Common myeloid progenitor, CD34-positive (primary cell): ENCODE results near the gene DARS1.

Source experiments
- CTCF ChIA-PET: fragments of 350-600 bp; sonication (Branson Sonifier 250); formaldehyde crosslinking; loops from one replicate; lab custom pipeline; 2021; ENCODE audit warnings: antibody characterized with exemption; lab: Charles Lee
- POLR2A ChIA-PET: fragments of 350-600 bp; sonication (Branson Sonifier 250); formaldehyde crosslinking; loops from one replicate; lab custom pipeline; 2021; ENCODE audit warnings: antibody characterized with exemption; lab: Charles Lee
- DNase-seq, 3 donors: peaks; one replicate each; pipeline versions ENCODE4 v3.0.0 to v3.0.0-alpha.2; 2013
- H3K27ac ChIP-seq, 2 experiments: 1 replicate in 1 of 2; 2 replicates in 1 of 2; pipeline ENCODE4 v1.7.0; 2013; ENCODE audit warnings: inconsistent platforms in 2 of 2, low read length in 2 of 2, mild to moderate bottlenecking in 2 of 2, low read depth in 1 of 2, moderate library complexity in 1 of 2; ENCODE audit not compliant: severe bottlenecking in 2 of 2, insufficient read depth in 1 of 2, poor library complexity in 1 of 2
- H3K27me3 ChIP-seq, 5 experiments: replicated peaks in 2 of 5; 1 replicate in 3 of 5; 2 replicates in 2 of 5; pipeline versions ENCODE4 v1.6.1 to v1.7.0; 2013; ENCODE audit warnings: low read length in 4 of 5, mild to moderate bottlenecking in 2 of 5, moderate library complexity in 2 of 5, inconsistent platforms in 1 of 5; ENCODE audit not compliant: insufficient read depth in 5 of 5, control insufficient read depth in 4 of 5
- H3K36me3 ChIP-seq, 4 experiments: 1 replicate in 2 of 4; 2 replicates in 2 of 4; pipeline versions ENCODE4 v1.6.1 to v1.7.0; 2013; ENCODE audit warnings: low read length in 3 of 4, control low read depth in 1 of 4, mild to moderate bottlenecking in 1 of 4; ENCODE audit not compliant: control insufficient read depth in 4 of 4, insufficient read depth in 4 of 4
- H3K4me1 ChIP-seq, 4 experiments: 1 replicate in 3 of 4; 2 replicates in 1 of 4; pipeline versions ENCODE4 v1.6.1 to v1.7.1; 2013; ENCODE audit warnings: low read length in 3 of 4, mild to moderate bottlenecking in 3 of 4, control low read depth in 1 of 4, inconsistent platforms in 1 of 4, moderate library complexity in 1 of 4; ENCODE audit not compliant: control insufficient read depth in 4 of 4, insufficient read depth in 4 of 4; ENCODE audit errors: control extremely low read depth in 1 of 4
- H3K4me3 ChIP-seq, 7 experiments: 1 replicate in 4 of 7; 2 replicates in 3 of 7; pipeline versions ENCODE4 v1.5.1 to v1.7.0; 2013; ENCODE audit warnings: mild to moderate bottlenecking in 7 of 7, low read length in 6 of 7, moderate library complexity in 6 of 7, inconsistent platforms in 2 of 7, low read depth in 2 of 7, control low read depth in 1 of 7; ENCODE audit not compliant: insufficient read depth in 4 of 7, control insufficient read depth in 1 of 7; ENCODE audit errors: extremely low read depth in 1 of 7
- H3K9me3 ChIP-seq, 5 experiments: 1 replicate in 4 of 5; 2 replicates in 1 of 5; pipeline versions ENCODE4 v1.6.1 to v1.7.1; 2013; ENCODE audit warnings: low read length in 4 of 5, mild to moderate bottlenecking in 2 of 5, inconsistent platforms in 1 of 5, low read depth in 1 of 5, moderate library complexity in 1 of 5; ENCODE audit not compliant: control insufficient read depth in 4 of 5, insufficient read depth in 2 of 5; ENCODE audit errors: control extremely low read depth in 1 of 5
- WGBS: methylation state at CpG from one replicate; pipeline ENCODE4 v1.1.5; 2013; ENCODE audit not compliant: insufficient coverage; 5-methylcytosine and 5-hydroxymethylcytosine counted together

Gene DARS1

GRCh38 chr2:136023416-136023815 lies 38.0 kb upstream of the DARS1 start:
- ChIA-PET POLR2A (no interaction called here), CTCF (interaction anchor here (1.9 to 3.5 kb wide), 2 partner anchors 15 to 25 kb away, joined by 5 to 16 read pairs; no protein-coding TSS in a partner anchor)
- H3K27ac ChIP-seq: no peak overlapping the region
- H3K27me3 ChIP-seq: peaks cover 0 to 3% (median 0%) of the 10 kb centered on the region in 5 experiments
- H3K4me3 ChIP-seq: no peak overlapping the region
- peaks cover 12 to 37% (median 26%) of the 10 kb centered on the region in 4 experiments for H3K4me1 ChIP-seq
- H3K36me3 ChIP-seq: no peaks in the 10 kb centered on the region
- no peaks in the 10 kb centered on the region for H3K9me3 ChIP-seq
- WGBS: 83% methylated on average over 2 of the region's 2 CpGs
- no peak for DNase-seq

GRCh38 chr2:136022396-136023146 lies 37.1 kb upstream of the DARS1 start:
- Histone ChIP-seq H3K36me3 (no peaks in the 10 kb centered on the region), H3K4me1 (peaks cover 12 to 38% (median 27%) of the 10 kb centered on the region in 4 experiments), H3K27ac (no peak overlapping the region), H3K9me3 (no peaks in the 10 kb centered on the region), H3K27me3 (peaks cover 0 to 3% (median 0%) of the 10 kb centered on the region in 5 experiments), H3K4me3 (no peak overlapping the region)
- POLR2A ChIA-PET: no interaction called here
- CTCF ChIA-PET: interaction anchor here (0.6 to 3.5 kb wide), 4 partner anchors 9 to 24 kb away, joined by 4 to 16 read pairs (median 5); no protein-coding TSS in a partner anchor
- peak in 2 of 3 donors; percentile 72 to 73 for DNase-seq
- 86% methylated on average over 1 of the region's 3 CpGs for WGBS

GRCh38 chr2:136021976-136022375 lies 36.5 kb upstream of the DARS1 start:
- CTCF ChIA-PET: interaction anchor here (1.4 to 3.5 kb wide), 4 partner anchors 10 to 23 kb away, joined by 5 to 16 read pairs (median 6); no protein-coding TSS in a partner anchor

GRCh38 chr2:136021406-136021805 lies 36.0 kb upstream of the DARS1 start:
- no CpG with 5 or more reads among the region's 2 CpGs for WGBS
- Histone ChIP-seq H3K9me3 (no peaks in the 10 kb centered on the region), H3K36me3 (no peaks in the 10 kb centered on the region), H3K4me3 (no peak overlapping the region), H3K4me1 (peaks cover 12 to 38% (median 27%) of the 10 kb centered on the region in 4 experiments), H3K27me3 (peaks cover 0 to 3% (median 0%) of the 10 kb centered on the region in 5 experiments), H3K27ac (no peak overlapping the region)
- DNase-seq: no peak
- POLR2A ChIA-PET: no interaction called here
- CTCF ChIA-PET: interaction anchor here (1.4 to 3.5 kb wide), 3 partner anchors 10 to 23 kb away, joined by 5 to 16 read pairs (median 6); no protein-coding TSS in a partner anchor

More at GRCh38 chr2:136021976-136022375, 36.5 kb upstream of the DARS1 start:
- POLR2A ChIA-PET: no interaction called here
- H3K27ac ChIP-seq: no peak overlapping the region
- no peaks in the 10 kb centered on the region for H3K36me3 ChIP-seq
- 100% methylated on average over 2 of the region's 4 CpGs for WGBS
- no peak overlapping the region for H3K4me3 ChIP-seq
- no peaks in the 10 kb centered on the region for H3K9me3 ChIP-seq
- H3K4me1 ChIP-seq: peaks cover 12 to 38% (median 27%) of the 10 kb centered on the region in 4 experiments
- DNase-seq: no peak
- H3K27me3 ChIP-seq: peaks cover 0 to 3% (median 0%) of the 10 kb centered on the region in 5 experiments

GRCh38 chr2:136020831-136021230 lies 35.4 kb upstream of the DARS1 start:
- ChIA-PET CTCF (interaction anchor here (1.4 to 3.5 kb wide), 2 partner anchors 10 to 12 kb away, joined by 6 to 16 read pairs; no protein-coding TSS in a partner anchor), POLR2A (no interaction called here)
- Histone ChIP-seq H3K36me3 (no peaks in the 10 kb centered on the region), H3K27ac (no peak overlapping the region), H3K9me3 (no peaks in the 10 kb centered on the region), H3K27me3 (peaks cover 0 to under 1% (median 0%) of the 10 kb centered on the region in 5 experiments), H3K4me1 (peaks cover 12 to 38% (median 26%) of the 10 kb centered on the region in 4 experiments), H3K4me3 (no peak overlapping the region)
- WGBS: 100% methylated on average over 1 of the region's 2 CpGs
- DNase-seq: no peak

GRCh38 chr2:136019825-136020224 lies 34.4 kb upstream of the DARS1 start:
- H3K9me3 ChIP-seq: no peaks in the 10 kb centered on the region
- CTCF ChIA-PET: interaction anchor here (0.6 to 1.6 kb wide), 4 partner anchors 12 to 365 kb away, joined by 3 to 6 read pairs (median 4); no protein-coding TSS in a partner anchor
- 82% methylated on average over 6 of the region's 8 CpGs for WGBS
- no peak for DNase-seq
- H3K27me3 ChIP-seq: no peaks in the 10 kb centered on the region
- POLR2A ChIA-PET: interaction anchor here (0.7 kb wide), 1 partner anchor 12 kb away, joined by 3 read pairs; no protein-coding TSS in a partner anchor
- peaks cover 12 to 35% (median 19%) of the 10 kb centered on the region in 4 experiments for H3K4me1 ChIP-seq
- no peak overlapping the region for H3K4me3 ChIP-seq
- H3K27ac ChIP-seq: no peak overlapping the region
- H3K36me3 ChIP-seq: no peaks in the 10 kb centered on the region
